Subcutaneous adipose tissue (tissue), 4 donors: ENCODE results near the gene ZNF451. TPM values are rescaled to one million over a fixed set of nuclear protein-coding genes. Genes with fewer than 3 reads are reported as not detected.

Source experiments
- CTCF ChIP-seq: fragments of 450-650 bp; IDR thresholded peaks from one replicate; pipeline ENCODE4 v1.5.1; 2016; ENCODE audit warnings: low read depth, mild to moderate bottlenecking, control low read depth, antibody characterized with exemption, moderate library complexity
- total RNA-seq, 4 donors: library from RNA; depleted of rRNA; stranded (reverse); fragments of >200 nt; gene quantifications; one replicate each; pipeline ENCODE4 v1.1.0, GENCODE V29; 2016

The ZNF451 gene
- total RNA-seq, 4 donors from 2014 or later = 64.3 to 83.5 (median 73.8) TPM

GRCh38 chr6:57162516-57162915 is 72.5 kb downstream of the ZNF451 start:
- no peak for TF ChIP-seq CTCF

- TF ChIP-seq CTCF = no peak
Measured at GRCh38 chr6:57163956-57164355, 74.0 kb downstream of the ZNF451 start.

- no peak for TF ChIP-seq CTCF
Measured at GRCh38 chr6:57165080-57165479, 75.1 kb downstream of the ZNF451 start.

- no peak for TF ChIP-seq CTCF
Measured at GRCh38 chr6:57172136-57173055, 82.4 kb downstream of the ZNF451 start, which contains the start of gene BAG2. BAG2 (plus strand) TSS chr6:57172326; CDS start chr6:57172698, 372 bp downstream.

- no peak for TF ChIP-seq CTCF
Measured at GRCh38 chr6:57173056-57173885, 83.3 kb downstream of the ZNF451 start.

- no peak for TF ChIP-seq CTCF
Measured at GRCh38 chr6:57173886-57174510, 84.0 kb downstream of the ZNF451 start.
